Ureter (tissue), 1 donor: ENCODE measurements around the gene PC. TPM values are rescaled to one million over a fixed set of nuclear protein-coding genes. Genes with fewer than 3 reads are reported as not detected.
A peak's percentile ranks its signal among the peaks of the same experiment; 100 is the strongest.
"Not testable (repeated sequence)": the region's sequence is repeated elsewhere in the genome, so short reads cannot be mapped to it uniquely, and the experiment has no call there.

Experiments
- DNase-seq: peaks from one replicate; pipeline ENCODE4 v3.0.0-alpha.2; 2020; ENCODE audit warnings: low spot score
- total RNA-seq: library from RNA; stranded (reverse); gene quantifications from one replicate; pipeline ENCODE4 v1.2.4, GENCODE V29; 2023
- donor health status: DM: yes; HTN: yes; CAD: no.

The PC gene
- total RNA-seq, 1 donor from 2014 or later, result 12.7 TPM

DNA sequence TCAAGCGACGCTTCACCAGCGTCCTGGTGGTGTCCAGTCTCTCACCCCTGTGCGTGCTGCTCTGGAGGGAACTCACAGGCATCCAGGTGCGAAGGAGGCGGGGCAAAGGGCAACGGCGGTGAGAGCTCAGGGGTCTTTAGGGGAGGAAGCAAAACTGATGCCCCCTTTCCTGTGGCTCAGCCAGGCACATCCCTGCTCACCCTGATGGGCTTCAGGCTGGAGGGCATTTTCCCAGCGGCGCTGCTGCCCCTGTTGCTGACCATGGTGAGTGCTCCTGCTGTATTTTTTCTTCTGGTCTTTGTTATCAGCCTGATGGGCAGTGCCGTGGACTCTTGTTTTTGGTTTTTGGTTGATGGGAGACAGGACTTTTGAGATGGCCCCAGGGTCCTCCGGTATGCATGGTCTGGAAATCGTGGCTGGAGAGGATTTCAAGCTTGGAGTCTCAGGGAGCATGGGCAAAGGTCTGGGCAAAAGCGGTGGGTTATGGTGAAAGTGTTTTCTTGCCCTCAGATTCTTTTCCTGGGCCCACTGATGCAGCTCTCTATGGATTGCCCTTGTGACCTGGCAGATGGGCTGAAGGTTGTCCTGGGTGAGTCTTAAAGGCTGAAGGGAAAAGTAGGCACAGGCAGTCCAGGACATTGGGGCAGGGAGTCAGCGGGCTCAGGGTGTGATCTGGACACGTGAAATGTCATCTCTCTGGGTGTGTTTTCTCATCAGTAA is 114.2 kb downstream of the PC start:
- no peak for DNase-seq

DNA sequence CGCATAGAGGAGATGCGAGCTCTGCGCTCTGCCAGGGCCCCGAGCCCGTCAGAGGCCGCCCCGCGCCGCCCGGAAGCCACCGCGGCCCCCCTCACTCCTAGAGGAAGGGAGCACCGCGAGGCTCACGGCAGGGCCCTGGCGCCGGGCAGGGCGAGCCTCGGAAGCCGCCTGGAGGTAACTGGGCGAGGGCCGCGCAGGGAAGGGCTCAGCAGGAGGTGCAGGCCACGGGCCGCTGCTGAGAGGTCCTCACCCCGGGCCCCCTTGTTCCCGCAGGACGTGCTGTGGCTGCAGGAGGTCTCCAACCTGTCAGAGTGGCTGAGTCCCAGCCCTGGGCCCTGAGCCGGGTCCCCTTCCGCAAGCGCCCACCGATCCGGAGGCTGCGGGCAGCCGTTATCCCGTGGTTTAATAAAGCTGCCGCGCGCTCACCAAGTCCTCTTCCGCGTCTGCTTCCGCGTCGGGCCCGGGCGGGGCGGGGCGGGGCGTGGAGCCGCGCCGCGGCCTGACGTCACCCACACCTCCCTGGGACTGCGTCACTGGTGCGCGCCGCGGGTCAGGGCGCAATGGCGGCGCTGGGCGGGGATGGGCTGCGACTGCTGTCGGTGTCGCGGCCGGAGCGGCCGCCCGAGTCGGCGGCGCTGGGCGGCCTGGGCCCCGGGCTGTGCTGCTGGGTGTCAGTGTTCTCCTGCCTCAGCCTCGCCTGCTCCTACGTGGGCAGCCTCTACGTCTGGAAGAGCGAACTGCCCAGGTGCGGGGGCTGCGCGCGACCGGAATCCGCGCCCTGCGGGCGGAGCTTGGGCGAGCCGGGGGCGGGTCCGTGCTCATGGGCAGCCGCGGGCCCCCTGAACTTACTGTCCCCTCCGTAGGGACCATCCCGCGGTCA is 115.0 kb downstream of the PC start, which contains the start of gene RCE1:
Gene RCE1, plus strand, starts transcription at position 546 of the 880 bp plus-strand sequence. Its CDS starts 15 bp downstream, at position 561.
- DNase-seq, result peak; percentile 92

DNA sequence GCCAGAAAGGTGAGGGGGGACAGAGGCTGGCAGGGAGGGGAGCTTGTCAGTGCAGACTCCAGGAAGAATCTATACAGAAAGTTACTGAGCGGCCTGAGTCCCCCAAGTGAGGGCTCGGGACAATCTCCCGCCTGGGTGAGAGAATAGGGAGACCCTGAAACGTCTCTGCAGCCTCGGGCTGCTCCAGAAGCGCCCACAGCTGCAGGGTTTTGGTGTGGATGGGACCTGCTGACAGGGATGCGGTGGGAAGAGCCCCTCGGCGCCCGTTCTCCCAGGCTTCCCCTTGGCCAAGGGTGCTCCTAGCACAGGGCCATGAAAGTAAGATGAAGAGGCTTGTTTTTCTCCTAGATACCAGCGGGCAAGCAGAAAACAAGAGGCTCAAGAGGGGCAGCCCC is 115.7 kb downstream of the PC start:
- no peak for DNase-seq

DNA sequence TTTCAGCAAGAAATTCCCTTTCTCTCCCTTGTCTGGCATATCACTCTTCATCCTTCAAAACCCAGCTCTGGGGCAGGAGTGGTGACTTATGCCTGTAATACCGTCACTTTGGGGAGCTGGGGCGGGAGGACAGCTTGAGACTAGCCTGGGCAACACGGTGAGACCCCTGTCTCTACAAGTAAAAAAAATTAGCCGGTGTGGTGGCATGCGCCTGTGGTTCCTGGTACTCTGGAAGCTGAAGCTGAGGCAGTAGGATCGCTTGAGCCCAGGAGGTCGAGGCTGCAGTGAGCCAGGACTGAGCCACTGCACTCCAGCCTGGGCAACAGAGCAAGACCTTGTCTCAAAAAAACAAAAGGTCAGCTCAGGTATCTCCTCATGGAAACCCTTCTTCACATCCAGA is 116.3 kb downstream of the PC start:
- no peak for DNase-seq

DNA sequence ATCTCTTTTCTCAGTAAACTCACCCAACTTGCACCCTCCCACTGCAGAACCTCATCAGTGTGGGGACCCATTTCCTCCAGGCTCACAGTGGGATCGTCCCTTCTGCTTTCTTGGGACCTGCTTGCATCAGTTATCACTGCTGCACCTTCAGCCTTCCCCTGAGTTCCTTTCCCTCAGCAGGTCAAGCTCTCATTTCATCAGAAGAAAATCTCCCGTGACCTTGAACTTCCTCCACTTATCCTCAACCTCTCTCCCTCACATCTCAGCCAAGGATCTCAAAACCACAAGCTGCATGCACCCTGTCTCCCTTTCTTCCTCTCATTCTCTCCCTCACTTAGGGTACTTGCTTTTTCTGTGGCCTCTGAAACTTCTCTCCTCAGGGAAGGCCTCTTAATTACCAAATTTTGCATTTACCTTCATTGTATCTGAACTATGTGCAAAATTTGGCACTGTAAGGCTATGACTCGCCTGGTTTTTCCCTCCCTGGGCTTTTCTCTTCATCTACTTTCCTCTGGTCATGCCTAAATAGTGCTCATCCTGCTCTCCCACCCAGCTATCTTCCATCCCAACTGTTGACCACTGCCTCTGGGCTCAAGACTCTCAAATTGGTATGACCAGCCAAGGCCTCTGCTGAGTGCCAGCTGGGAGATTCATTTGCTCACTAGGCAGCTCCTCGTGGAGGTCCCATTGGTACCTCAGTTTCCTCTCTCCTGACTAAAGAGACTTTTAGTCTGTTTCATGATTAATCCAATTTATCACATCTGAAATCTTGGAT is 117.7 kb downstream of the PC start:
- DNase-seq, result no peak

DNA sequence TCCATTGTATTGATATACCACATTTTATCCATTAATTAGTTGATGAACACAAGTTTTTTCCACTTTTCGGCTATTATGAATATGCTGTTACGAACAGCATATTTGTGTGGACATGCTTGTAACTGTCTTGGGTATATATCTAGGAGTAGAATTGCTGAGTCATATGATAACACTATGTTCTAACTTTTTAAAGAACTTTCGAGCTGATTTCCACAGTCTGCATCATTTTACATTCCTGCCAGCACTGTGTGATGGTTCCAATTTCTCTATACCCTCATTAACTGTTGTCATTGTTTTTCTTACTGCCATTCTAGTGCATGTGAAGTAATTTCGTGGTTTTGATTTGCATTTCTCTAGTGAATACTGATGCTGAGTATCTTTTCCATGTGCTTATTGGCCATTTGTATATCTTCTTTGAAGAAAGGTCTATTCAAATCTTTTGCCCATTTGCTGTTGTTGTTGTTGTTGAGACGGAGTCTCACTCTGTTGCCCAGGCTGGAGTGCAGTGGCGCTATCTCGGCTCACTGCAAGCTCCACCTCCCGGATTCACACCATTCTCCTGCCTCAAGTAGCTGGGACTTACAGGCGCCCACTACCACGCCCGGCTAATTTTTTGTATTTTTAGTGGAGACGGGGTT is 122.3 kb downstream of the PC start:
- no peak for DNase-seq

DNA sequence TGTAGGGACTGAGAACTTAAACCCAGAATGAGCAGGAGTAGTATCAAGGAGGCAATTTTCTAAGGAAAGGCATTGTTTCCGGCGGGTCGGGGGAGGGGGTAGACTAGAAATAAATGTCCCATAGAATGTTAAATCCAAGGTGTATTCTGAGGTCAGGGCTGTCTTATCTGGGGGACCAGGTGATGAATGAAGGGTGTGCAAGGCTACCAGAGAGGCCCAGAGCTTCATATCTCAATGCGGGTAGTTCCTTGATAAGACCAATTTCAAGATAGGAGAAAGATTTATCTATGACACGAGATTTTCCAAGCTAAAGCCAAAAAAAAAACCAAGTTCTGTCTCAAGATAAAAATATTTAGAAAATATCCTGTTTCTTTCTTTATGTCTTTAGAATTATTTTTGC is 123.2 kb downstream of the PC start:
- DNase-seq, result no peak

DNA sequence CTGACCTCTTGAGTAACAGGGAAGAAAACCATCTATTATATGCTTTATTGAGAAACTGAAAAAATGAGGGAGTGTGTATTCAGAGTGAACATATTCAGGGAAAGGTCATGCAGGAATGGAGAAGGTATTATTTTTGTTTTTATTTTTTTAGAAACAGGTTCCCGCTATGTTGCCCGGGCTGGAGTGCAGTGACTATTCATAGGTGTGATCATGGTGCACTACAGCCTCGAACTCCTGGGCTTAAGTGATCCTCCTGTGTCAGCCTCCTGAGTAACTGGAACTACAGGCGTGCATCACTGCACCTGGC is 123.7 kb downstream of the PC start:
- DNase-seq, result no peak

DNA sequence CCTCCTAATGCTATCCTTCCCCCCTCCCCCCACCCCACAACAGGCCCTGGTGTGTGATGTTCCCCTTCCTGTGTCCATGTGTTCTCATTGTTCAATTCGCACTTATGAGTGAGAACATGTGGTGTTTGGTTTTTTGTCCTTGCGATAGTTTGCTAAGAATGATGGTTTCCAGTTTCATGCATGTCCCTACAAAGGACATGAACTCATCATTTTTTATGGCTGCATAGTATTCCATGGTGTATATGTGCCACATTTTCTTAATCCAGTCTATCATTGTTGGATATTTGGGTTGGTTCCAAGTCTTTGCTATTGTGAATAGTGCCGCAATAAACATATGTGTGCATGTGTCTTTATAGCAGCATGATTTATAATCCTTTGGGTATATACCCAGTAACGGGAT is 133.6 kb downstream of the PC start:
- not testable (repeated sequence) for DNase-seq

DNA sequence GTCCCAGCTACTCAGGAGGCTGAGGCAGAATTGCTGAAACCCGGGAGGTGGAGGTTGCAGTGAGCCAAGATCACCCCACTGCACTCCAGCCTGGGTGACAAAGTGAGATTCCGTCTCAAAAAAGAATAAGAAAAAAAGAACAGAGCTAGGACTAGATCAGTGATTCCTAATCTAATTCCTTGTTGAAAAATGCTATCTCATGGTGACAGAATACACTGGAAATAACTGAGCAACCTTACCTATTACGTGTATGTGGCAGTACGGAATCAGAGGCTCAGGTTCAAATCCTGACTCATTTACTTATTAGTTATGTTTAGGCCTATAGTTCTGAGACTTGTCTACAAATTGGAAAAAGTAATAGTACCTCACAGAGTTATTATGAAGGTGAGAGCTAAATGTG is 134.5 kb downstream of the PC start:
- no peak for DNase-seq

DNA sequence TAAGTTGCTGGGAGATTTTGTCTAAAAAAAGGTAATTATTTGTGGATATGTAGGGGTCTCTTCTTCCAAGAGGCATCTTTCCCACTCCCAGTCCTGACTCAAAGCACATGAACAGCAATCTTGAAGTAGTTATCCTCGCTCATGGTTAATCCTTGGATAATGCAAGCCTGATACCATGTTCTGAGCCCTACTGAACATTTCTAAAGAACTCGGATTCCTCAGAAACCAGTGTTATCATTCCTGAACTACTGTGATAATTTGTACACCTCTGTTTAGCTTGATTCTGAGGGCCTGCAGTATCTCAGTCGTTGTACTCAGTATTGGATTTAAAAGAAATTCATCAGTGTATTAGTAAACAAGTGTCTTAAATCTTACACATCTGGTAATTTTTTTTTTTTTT is 137.3 kb downstream of the PC start:
- no peak for DNase-seq

DNA sequence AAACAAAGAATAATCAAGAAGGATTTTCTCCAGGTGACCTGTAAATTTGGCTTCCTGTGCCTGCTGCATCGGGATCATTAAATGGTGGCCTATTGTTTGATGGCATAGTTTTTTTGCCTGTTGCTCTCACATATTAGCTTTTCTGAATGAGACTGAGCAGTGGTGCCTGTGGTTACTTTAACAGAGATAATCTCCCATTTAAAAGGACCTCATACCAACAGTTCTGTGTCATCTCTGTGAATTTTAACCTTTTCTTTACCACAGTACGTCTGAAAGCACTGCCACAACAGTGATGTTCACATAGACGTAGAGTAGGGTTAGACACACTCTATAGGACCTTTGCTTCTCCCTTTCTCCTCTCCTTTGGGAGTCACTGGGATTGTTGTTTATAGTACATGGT is 137.8 kb downstream of the PC start:
- DNase-seq, result no peak

DNA sequence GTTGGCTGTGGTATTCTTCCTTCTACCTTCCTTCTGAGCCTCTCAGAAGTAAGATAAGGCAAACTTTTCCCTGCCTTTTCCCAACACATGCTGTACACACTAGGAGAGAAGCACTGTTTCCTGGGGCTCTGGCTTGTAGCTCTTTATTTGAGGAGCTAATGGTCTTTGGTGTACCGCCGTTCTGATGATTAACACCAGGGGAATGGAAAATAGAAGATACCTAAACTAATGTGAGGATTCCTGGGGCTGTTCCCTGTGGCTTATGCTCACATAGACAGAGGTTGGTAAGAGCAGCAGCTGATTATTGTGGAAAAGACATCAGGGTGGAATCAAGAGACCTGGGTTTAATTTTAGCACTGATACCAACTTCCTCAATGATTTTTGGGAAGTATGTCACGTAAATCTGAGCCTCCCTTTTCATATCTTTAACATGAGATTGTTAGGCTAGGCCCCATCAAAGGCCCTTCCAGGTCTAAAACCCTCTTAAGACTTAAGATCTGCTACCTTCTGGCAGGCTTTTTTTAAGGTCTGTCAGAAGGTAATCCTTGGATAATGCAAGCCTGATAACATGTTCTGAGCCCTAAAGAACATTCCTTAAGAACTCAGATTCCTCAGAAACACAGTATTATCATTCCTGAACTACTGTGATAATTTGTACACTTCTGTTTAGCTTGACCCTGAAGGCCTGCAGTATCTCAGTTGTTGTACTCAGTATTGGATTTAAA is 139.8 kb downstream of the PC start:
- no peak for DNase-seq

DNA sequence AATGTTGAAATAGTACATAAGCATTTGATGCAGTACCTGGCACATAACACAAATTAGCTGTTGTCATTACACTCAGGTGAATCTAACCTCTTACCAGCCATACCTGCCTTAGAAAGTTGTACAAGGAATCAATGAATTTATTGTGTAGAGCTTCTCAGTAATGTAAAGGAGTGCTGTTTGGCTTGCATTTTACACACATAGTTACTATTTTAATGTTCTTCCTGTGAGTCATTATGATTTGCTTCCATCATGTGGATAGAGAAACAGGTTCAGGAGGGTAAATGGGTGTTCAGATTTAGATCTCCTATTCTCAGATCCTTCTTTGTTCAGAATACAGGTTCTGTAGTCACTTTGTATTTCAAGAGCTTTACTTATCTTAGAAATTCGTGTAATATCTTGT is 142.5 kb downstream of the PC start:
- DNase-seq, result no peak

DNA sequence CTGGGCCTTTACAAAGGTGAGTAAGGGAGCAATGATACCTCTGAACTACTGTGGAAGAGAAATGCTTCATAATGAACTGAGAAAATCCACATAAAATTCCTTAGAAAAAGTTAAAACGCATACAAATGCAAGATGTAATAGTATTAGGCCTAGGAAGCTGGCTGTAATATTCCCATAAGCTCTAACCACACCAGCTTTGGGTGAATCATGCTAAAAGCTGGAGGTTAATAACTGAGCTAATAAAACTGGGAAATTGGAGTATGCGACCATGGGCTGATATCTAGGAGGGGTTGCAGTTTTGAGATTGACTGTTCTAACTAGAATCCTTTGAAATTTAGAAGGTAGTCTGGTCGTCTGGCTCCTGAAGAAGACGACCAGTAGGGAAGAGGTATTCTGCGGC is 143.5 kb downstream of the PC start:
- DNase-seq, result no peak

DNA sequence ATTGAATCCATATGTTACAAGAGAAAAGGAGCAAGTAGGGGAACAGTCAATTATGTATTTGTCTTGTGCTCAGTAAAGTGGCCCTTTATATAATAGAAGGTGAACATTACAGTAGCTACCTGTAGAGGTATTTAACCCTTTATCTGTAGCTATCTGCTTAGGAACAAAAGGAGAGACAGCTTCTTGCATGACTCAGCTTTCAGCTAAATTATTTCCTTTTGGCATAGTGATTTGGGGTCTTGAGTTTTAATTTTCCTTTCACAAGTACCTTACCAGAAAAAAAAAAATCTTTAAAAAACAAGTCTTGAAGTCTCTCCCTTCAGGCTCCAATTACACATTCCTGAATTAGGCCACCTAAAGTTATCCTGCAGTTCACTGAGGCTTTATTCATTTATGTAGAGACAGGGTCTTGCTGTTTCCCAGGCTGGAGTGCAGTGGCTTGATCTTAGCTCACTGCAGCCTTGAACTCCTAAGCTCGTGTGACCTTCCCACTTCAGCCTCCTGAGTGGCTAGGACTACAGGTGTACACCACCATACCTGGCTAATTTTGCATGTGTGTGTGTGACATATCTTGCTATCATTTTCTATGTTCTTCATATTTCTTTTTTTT is 147.5 kb downstream of the PC start:
- DNase-seq, result no peak

DNA sequence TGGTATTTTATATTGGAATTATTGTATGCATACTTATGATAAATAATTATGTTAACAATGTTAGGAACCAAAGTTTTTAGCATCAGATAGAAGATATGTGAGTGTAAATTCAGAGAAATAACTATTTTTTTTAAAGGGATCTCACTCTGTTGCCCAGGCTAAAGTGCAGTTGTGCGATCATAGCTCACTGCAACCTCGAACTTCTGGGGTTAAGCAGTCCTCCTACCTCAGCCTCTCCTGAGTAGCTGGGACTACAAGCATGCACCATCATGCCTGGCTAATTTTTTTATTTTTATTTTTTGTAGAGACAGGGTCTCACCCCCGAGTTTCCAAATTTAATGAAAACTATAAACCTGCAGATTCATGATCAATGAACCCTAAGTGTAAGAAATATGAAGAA is 148.6 kb downstream of the PC start:
- DNase-seq, result no peak

DNA sequence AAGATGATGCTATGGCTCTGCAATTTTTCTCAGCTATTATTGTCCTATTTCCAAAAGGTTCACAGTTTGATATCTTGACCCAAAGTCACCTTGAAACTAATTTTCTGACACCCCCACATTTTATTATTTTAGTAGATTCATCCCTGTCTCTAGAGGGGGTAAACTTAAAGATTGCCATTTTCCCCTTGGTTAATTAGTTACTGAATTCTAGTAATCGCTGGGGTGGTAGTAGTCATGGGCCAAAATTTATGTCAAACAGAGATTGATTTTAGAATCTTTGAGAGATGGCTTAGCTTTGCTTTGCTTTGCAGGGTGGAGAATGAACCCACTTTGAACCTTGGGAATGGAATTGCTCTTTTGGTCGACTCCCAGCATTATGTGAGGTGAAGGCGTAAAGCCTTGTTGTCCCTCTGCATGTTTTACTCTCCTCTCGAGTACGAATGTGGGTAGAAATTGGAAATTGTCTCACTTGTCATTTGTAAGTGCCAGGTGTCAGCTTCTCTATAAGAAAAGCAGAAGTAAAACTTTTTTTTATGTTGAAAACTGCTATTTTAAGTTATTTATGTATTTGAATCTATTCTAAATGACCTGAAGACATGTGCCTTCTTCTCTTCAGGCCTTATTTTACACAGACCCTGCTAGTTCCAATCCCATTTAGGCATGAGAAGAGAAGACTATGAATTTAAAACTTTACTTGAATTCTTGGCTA is 157.3 kb downstream of the PC start:
- no peak for DNase-seq

DNA sequence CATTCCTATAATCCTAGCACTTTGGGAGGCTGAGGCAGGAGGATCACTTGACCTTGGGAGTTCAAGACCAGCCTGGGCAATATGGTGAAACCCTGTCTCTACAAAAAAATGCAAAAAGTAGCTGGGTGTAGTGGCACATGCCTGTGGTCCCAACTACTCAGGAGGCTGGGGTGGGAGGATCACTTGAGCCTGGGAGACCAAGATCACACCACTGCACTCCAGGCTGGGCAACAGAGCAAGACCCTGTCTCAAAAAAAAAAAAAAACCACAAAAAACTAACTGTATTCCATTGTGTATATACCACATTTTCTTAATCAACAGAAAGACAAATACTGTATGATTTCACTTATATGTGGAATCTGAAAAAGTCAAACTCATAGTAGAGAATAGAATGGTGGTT is 158.4 kb downstream of the PC start:
- not testable (repeated sequence) for DNase-seq
